Osteoblast (primary cell): ENCODE measurements around the gene IREB2. TPM values are rescaled to one million over a fixed set of nuclear protein-coding genes. Genes with fewer than 3 reads are reported as not detected.
"Not testable (repeated sequence)": the region's sequence is repeated elsewhere in the genome, so short reads cannot be mapped to it uniquely, and the experiment has no call there.

ENCODE experiments used
- DNase-seq: peaks from one replicate; pipeline ENCODE4 v3.0.0; 2011; ENCODE audit warnings: low spot score, mixed read lengths; ENCODE audit not compliant: insufficient read length; ENCODE audit errors: missing footprints
- H2AFZ ChIP-seq: 2 replicates; pipeline ENCODE4 v1.6.0; 2011; ENCODE audit warnings: mild to moderate bottlenecking, low read length
- H3K27ac ChIP-seq: 2 replicates; pipeline ENCODE4 v1.5.1; 2011; ENCODE audit warnings: mild to moderate bottlenecking, low read depth, low read length, moderate library complexity
- H3K27me3 ChIP-seq: 2 replicates; pipeline ENCODE4 v1.6.0; 2012; ENCODE audit warnings: mild to moderate bottlenecking, control low read depth, inconsistent platforms, low read length, moderate library complexity; ENCODE audit not compliant: insufficient read depth
- H3K36me3 ChIP-seq: 2 replicates; pipeline ENCODE4 v1.5.1; 2011; ENCODE audit warnings: mild to moderate bottlenecking, low read length, control low read depth, moderate library complexity; ENCODE audit not compliant: insufficient read depth
- H3K4me1 ChIP-seq: 2 replicates; pipeline ENCODE4 v1.5.1; 2011; ENCODE audit warnings: mild to moderate bottlenecking, low read length, control low read depth, moderate library complexity; ENCODE audit not compliant: insufficient read depth
- H3K4me2 ChIP-seq: 2 replicates; pipeline ENCODE4 v1.6.0; 2011; ENCODE audit warnings: mild to moderate bottlenecking, low read length; ENCODE audit not compliant: insufficient read depth
- H3K4me3 ChIP-seq: fragments of 200-600 bp; sonication (generic); 3 replicates; pipeline ENCODE4 v1.5.1; 2012; ENCODE audit warnings: mild to moderate bottlenecking, low read length, inconsistent platforms; ENCODE audit not compliant: insufficient read depth
- H3K79me2 ChIP-seq: 2 replicates; pipeline ENCODE4 v1.6.0; 2012; ENCODE audit warnings: mild to moderate bottlenecking, low read length, control low read depth, inconsistent platforms; ENCODE audit not compliant: insufficient read depth
- H3K9me3 ChIP-seq: 2 replicates; pipeline ENCODE4 v1.5.1; 2011; ENCODE audit warnings: low read depth, low read length, control low read depth
- H4K20me1 ChIP-seq: 2 replicates; pipeline ENCODE4 v1.6.0; 2012; ENCODE audit warnings: mild to moderate bottlenecking, low read length, control low read depth; ENCODE audit not compliant: insufficient read depth
- total RNA-seq: library from RNA; depleted of rRNA; stranded (reverse); fragments of >200 nt; gene quantifications from 2 replicates; pipeline ENCODE4 v1.2.3, GENCODE V29; 2012
- TF ChIP-seq, protein P1 (sequence below): IDR thresholded peaks from 2 replicates; pipeline ENCODE4 v1.5.1; 2011; ENCODE audit warnings: mild to moderate bottlenecking, low read depth, low read length, moderate library complexity; ENCODE audit errors: extremely low read depth

IREB2 gene
- total RNA-seq, 1 donor, result 26.8 TPM

DNA sequence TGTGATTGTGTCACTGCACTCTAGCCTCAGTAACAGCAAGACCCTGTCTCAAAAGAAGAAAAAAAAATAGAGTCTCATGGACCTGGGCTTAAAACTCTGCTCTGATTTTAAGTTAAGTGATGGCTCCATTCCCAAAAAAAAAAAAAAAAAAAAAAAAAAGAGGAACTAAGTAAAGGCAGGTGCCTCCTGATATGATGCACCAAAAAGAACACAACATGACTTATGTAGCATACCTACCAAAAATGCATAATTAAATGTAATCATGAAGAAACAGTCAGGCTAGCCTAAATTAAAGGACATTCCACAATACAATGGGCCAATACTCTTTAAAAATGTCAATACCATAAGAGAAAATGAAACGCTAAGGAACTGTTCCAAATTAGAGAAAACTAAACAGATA lies 5.4 kb upstream of the IREB2 start:
- Histone ChIP-seq H3K27ac (no peak overlapping the region), H3K4me3 (no peak overlapping the region), H3K79me2 (no peaks in the 10 kb centered on the region), H2AFZ (no peak overlapping the region), H4K20me1 (no peaks in the 10 kb centered on the region), H3K4me2 (no peak overlapping the region), H3K27me3 (peaks cover 20% of the 10 kb centered on the region), H3K9me3 (no peaks in the 10 kb centered on the region), H3K36me3 (no peaks in the 10 kb centered on the region), H3K4me1 (peaks cover 3% of the 10 kb centered on the region)
- no peak for DNase-seq
- TF ChIP-seq, protein P1, sequence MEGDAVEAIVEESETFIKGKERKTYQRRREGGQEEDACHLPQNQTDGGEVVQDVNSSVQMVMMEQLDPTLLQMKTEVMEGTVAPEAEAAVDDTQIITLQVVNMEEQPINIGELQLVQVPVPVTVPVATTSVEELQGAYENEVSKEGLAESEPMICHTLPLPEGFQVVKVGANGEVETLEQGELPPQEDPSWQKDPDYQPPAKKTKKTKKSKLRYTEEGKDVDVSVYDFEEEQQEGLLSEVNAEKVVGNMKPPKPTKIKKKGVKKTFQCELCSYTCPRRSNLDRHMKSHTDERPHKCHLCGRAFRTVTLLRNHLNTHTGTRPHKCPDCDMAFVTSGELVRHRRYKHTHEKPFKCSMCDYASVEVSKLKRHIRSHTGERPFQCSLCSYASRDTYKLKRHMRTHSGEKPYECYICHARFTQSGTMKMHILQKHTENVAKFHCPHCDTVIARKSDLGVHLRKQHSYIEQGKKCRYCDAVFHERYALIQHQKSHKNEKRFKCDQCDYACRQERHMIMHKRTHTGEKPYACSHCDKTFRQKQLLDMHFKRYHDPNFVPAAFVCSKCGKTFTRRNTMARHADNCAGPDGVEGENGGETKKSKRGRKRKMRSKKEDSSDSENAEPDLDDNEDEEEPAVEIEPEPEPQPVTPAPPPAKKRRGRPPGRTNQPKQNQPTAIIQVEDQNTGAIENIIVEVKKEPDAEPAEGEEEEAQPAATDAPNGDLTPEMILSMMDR, result no peak

GRCh38 chr15:78434134-78434533 lies 3.9 kb upstream of the IREB2 start:
- DNase-seq, result no peak
- Histone ChIP-seq H4K20me1 (peaks cover 6% of the 10 kb centered on the region), H3K4me2 (no peak overlapping the region), H2AFZ (no peak overlapping the region), H3K79me2 (peaks cover 12% of the 10 kb centered on the region), H3K27me3 (peaks cover 20% of the 10 kb centered on the region), H3K36me3 (no peaks in the 10 kb centered on the region), H3K27ac (no peak overlapping the region), H3K9me3 (no peaks in the 10 kb centered on the region), H3K4me3 (no peak overlapping the region), H3K4me1 (peaks cover 5% of the 10 kb centered on the region)
- TF ChIP-seq, protein P1, result no peak

GRCh38 chr15:78434711-78435110 lies 3.3 kb upstream of the IREB2 start:
- H3K9me3 ChIP-seq, DNase-seq, H4K20me1 ChIP-seq, H3K36me3 ChIP-seq, H3K4me2 ChIP-seq, H3K27ac ChIP-seq, H3K4me3 ChIP-seq, H2AFZ ChIP-seq: not testable (repeated sequence)
- Histone ChIP-seq H3K79me2 (peaks cover 18% of the 10 kb centered on the region), H3K27me3 (peaks cover 20% of the 10 kb centered on the region), H3K4me1 (peaks cover 10% of the 10 kb centered on the region)

DNA sequence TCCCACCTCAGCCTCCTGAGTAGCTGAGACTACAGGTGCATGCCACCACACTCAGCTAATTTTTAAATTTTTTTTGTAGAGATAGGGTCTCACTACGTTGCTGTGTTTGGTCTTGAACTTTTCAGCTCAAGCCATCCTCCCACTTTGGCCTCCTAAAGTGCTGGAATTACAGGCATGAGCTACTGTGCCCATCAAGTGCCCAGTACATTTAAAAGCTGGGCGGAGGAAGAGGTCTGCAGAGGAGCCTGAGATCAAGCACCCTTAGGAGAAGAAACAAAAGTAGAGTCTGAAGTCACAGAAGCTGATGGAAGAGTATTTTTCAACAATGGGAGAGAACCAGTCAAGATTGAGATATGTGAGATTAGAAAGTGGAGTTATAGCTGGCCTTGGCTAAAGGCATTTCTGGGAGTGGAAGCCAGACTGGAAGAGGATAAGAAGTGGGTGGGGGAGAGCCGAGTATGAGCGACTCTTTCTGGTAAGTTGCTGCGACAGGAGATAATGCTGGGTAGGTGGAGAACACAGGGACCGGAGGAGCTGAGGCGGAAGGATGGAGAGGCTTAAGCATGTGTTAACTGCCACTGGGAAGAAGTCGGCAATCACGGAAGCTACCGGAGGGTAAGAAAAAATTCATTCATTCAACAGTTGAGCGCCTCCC lies 782 bp upstream of the IREB2 start:
- H3K4me3 ChIP-seq, result peak overlapping the region; percentile 96
- H3K4me1 ChIP-seq, result peaks cover 16% of the 10 kb centered on the region
- peak overlapping the region; percentile 91 for H3K4me2 ChIP-seq
- H3K27ac ChIP-seq, result peak overlapping the region; percentile 90
- peak overlapping the region; percentile 93 for H2AFZ ChIP-seq
- no peak for DNase-seq
- TF ChIP-seq, protein P1, result no peak
- peaks cover 13% of the 10 kb centered on the region for H4K20me1 ChIP-seq
- H3K79me2 ChIP-seq, result peaks cover 42% of the 10 kb centered on the region
- H3K9me3 ChIP-seq, result no peaks in the 10 kb centered on the region
- peaks cover 19% of the 10 kb centered on the region for H3K36me3 ChIP-seq
- peaks cover 10% of the 10 kb centered on the region for H3K27me3 ChIP-seq
